Liver (tissue), 3 donors: ENCODE measurements around the gene NSUN4.

ENCODE experiments used
- ATF3 ChIP-seq: IDR thresholded peaks from 2 replicates; pipeline ENCODE4 v1.6.1; 2016; ENCODE audit warnings: antibody characterized with exemption
- CTCF ChIP-seq: fragments of 150-350 bp; IDR thresholded peaks from 2 replicates; pipeline ENCODE4 v1.5.1; 2017; ENCODE audit warnings: improper control_type of control experiment, low read depth, low read length; ENCODE audit not compliant: missing input control
- FOXA1 ChIP-seq: IDR thresholded peaks from 2 replicates; pipeline ENCODE4 v1.6.1; 2016; ENCODE audit warnings: antibody characterized with exemption
- HNF4A ChIP-seq, 2 donors: conservative IDR thresholded peaks; 2 replicates each; pipeline ENCODE4 v1.6.1; 2016; ENCODE audit warnings: antibody characterized with exemption in 2 of 2, mild to moderate bottlenecking in 2 of 2
- HNF4G ChIP-seq: IDR thresholded peaks from 2 replicates; pipeline ENCODE4 v1.6.1; 2016; ENCODE audit warnings: antibody characterized with exemption
- RAD21 ChIP-seq, 2 donors: IDR thresholded peaks; 2 replicates each; pipeline ENCODE4 v1.6.1; 2016; ENCODE audit warnings: antibody characterized with exemption in 2 of 2, mild to moderate bottlenecking in 2 of 2
- YY1 ChIP-seq: IDR thresholded peaks from 2 replicates; pipeline ENCODE4 v1.6.1; 2016; ENCODE audit warnings: antibody characterized with exemption, mild to moderate bottlenecking
- TF ChIP-seq, protein P1 (sequence below): IDR thresholded peaks from 2 replicates; pipeline ENCODE4 v1.6.1; 2016; ENCODE audit warnings: antibody characterized with exemption, mild to moderate bottlenecking
- TF ChIP-seq, protein P2 (sequence below): IDR thresholded peaks from 2 replicates; pipeline ENCODE4 v1.6.1; 2016; ENCODE audit warnings: antibody characterized with exemption
- donor health status: healthy.
- donor health status: healthy.

GRCh38 chr1:46301406-46301807 is 39.2 kb upstream of the NSUN4 start:
- TF ChIP-seq CTCF (no peak), ATF3 (no peak), FOXA1 (no peak), HNF4G (no peak), HNF4A (conservative IDR thresholded peaks at IDR 0.05) (no peak), RAD21 (IDR thresholded peaks at IDR 0.05) (no peak), YY1 (no peak)
- TF ChIP-seq, protein P1, sequence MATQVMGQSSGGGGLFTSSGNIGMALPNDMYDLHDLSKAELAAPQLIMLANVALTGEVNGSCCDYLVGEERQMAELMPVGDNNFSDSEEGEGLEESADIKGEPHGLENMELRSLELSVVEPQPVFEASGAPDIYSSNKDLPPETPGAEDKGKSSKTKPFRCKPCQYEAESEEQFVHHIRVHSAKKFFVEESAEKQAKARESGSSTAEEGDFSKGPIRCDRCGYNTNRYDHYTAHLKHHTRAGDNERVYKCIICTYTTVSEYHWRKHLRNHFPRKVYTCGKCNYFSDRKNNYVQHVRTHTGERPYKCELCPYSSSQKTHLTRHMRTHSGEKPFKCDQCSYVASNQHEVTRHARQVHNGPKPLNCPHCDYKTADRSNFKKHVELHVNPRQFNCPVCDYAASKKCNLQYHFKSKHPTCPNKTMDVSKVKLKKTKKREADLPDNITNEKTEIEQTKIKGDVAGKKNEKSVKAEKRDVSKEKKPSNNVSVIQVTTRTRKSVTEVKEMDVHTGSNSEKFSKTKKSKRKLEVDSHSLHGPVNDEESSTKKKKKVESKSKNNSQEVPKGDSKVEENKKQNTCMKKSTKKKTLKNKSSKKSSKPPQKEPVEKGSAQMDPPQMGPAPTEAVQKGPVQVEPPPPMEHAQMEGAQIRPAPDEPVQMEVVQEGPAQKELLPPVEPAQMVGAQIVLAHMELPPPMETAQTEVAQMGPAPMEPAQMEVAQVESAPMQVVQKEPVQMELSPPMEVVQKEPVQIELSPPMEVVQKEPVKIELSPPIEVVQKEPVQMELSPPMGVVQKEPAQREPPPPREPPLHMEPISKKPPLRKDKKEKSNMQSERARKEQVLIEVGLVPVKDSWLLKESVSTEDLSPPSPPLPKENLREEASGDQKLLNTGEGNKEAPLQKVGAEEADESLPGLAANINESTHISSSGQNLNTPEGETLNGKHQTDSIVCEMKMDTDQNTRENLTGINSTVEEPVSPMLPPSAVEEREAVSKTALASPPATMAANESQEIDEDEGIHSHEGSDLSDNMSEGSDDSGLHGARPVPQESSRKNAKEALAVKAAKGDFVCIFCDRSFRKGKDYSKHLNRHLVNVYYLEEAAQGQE: no peak
- TF ChIP-seq, protein P2, sequence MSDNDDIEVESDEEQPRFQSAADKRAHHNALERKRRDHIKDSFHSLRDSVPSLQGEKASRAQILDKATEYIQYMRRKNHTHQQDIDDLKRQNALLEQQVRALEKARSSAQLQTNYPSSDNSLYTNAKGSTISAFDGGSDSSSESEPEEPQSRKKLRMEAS: no peak
